RWPE2 (cell line): ENCODE measurements around the gene TRAIP.
A peak's percentile ranks its signal among the peaks of the same experiment; 100 is the strongest.

Experiments used
- ATAC-seq: fragments of 200-7000 bp; cut with Tn5 transposase; 3 replicates; pipeline ENCODE4 v1.9.1; 2021; ENCODE audit warnings: low read depth
- DNase-seq: peaks from one replicate; pipeline ENCODE4 v3.0.0-alpha.2; 2020; ENCODE audit warnings: low spot score
- H3K27ac ChIP-seq: fragments of 450-650 bp; 2 replicates; pipeline ENCODE4 v1.5.1; 2017; ENCODE audit warnings: mild to moderate bottlenecking; ENCODE audit not compliant: poor library complexity, severe bottlenecking
- H3K27me3 ChIP-seq: fragments of 250-450 bp; sonication (Bioruptor Pico); 2 replicates; pipeline ENCODE4 v1.5.1; 2021; ENCODE audit warnings: mild to moderate bottlenecking, moderate library complexity; ENCODE audit not compliant: insufficient read depth, poor library complexity, severe bottlenecking
- H3K36me3 ChIP-seq: fragments of 250-450 bp; sonication (Bioruptor Pico); 2 replicates; pipeline ENCODE4 v1.5.1; 2020; ENCODE audit warnings: low read depth, mild to moderate bottlenecking, moderate library complexity
- H3K4me1 ChIP-seq: fragments of 250-450 bp; sonication (Bioruptor Pico); 2 replicates; pipeline ENCODE4 v1.5.1; 2021; ENCODE audit warnings: mild to moderate bottlenecking, moderate library complexity; ENCODE audit not compliant: insufficient read depth, poor library complexity, severe bottlenecking
- H3K4me3 ChIP-seq: fragments of 250-450 bp; sonication (Bioruptor Pico); 2 replicates; pipeline ENCODE4 v1.5.1; 2021; ENCODE audit warnings: mild to moderate bottlenecking, moderate library complexity; ENCODE audit not compliant: severe bottlenecking
- H3K9me3 ChIP-seq: fragments of 250-450 bp; sonication (Bioruptor Pico); 2 replicates; pipeline ENCODE4 v1.5.1; 2021; ENCODE audit warnings: mild to moderate bottlenecking, moderate library complexity; ENCODE audit not compliant: severe bottlenecking
- CTCF ChIP-seq: fragments of 450-650 bp; IDR thresholded peaks from one replicate; pipeline ENCODE4 v1.5.1; 2017; ENCODE audit warnings: mild to moderate bottlenecking, moderate library complexity; ENCODE audit not compliant: poor library complexity, severe bottlenecking

The TRAIP gene

GRCh38 chr3:49876567-49876966 lies 20.2 kb upstream of the TRAIP start:
- no peaks in the 10 kb centered on the region for H3K27me3 ChIP-seq
- no peaks in the 10 kb centered on the region for H3K9me3 ChIP-seq
- no peak overlapping the region for H3K27ac ChIP-seq
- H3K4me3 ChIP-seq, result no peak overlapping the region
- DNase-seq, result no peak
- TF ChIP-seq CTCF, result no peak
- no peaks in the 10 kb centered on the region for H3K4me1 ChIP-seq
- ATAC-seq, result no peak
- H3K36me3 ChIP-seq, result no peaks in the 10 kb centered on the region

- no peak for ATAC-seq
These were observed 17.3 kb upstream of the TRAIP start for GRCh38 chr3:49873623-49874022.

GRCh38 chr3:49872801-49873281 lies 16.5 kb upstream of the TRAIP start:
- H3K9me3 ChIP-seq, result no peaks in the 10 kb centered on the region
- no peak for ATAC-seq
- no peaks in the 10 kb centered on the region for H3K36me3 ChIP-seq
- peaks cover 27% of the 10 kb centered on the region for H3K27me3 ChIP-seq
- TF ChIP-seq CTCF, result no peak
- H3K4me1 ChIP-seq, result no peaks in the 10 kb centered on the region
- no peak for DNase-seq
- H3K4me3 ChIP-seq, result no peak overlapping the region
- H3K27ac ChIP-seq, result no peak overlapping the region

More at GRCh38 chr3:49873623-49874022, 17.3 kb upstream of the TRAIP start:
- Histone ChIP-seq H3K27ac (no peak overlapping the region), H3K9me3 (no peaks in the 10 kb centered on the region), H3K36me3 (no peaks in the 10 kb centered on the region), H3K4me1 (no peaks in the 10 kb centered on the region), H3K27me3 (peaks cover 20% of the 10 kb centered on the region), H3K4me3 (no peak overlapping the region)
- TF ChIP-seq CTCF, result no peak
- no peak for DNase-seq

DNA sequence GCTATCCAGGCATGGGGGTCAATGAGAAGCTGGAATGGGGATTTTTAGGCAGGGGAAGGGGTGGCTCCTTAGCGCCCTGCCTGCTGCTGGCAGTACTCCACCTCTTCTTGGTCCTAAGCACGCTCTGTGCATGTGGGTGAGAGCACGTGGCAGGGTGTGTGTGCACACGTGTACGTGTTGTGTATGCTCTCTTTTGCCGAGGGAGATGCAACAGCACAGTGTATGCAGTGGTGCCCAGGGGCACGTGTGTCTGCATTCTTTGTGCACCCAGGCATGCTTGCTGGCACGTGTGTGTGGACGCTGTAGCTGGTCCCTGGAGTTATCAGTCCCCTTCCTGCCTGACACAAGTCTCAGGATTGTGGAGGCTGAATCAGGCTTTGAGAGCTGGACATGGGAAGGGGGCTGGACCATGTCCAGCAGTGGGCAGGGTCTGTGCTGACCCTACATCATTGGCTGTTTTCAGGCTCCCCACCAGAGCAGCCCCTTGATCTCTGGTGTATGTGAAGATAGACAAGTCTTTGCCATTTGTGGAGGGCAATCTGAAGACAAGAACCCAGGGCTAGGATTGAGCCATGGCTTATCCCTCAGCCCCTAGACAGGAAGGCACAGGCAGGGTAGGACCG lies 15.3 kb upstream of the TRAIP start:
- no peak for ATAC-seq
- Histone ChIP-seq H3K36me3 (no peaks in the 10 kb centered on the region), H3K4me1 (no peaks in the 10 kb centered on the region), H3K4me3 (no peak overlapping the region), H3K27ac (no peak overlapping the region), H3K9me3 (no peaks in the 10 kb centered on the region), H3K27me3 (peaks cover 30% of the 10 kb centered on the region)
- TF ChIP-seq CTCF, result no peak
- DNase-seq, result no peak

DNA sequence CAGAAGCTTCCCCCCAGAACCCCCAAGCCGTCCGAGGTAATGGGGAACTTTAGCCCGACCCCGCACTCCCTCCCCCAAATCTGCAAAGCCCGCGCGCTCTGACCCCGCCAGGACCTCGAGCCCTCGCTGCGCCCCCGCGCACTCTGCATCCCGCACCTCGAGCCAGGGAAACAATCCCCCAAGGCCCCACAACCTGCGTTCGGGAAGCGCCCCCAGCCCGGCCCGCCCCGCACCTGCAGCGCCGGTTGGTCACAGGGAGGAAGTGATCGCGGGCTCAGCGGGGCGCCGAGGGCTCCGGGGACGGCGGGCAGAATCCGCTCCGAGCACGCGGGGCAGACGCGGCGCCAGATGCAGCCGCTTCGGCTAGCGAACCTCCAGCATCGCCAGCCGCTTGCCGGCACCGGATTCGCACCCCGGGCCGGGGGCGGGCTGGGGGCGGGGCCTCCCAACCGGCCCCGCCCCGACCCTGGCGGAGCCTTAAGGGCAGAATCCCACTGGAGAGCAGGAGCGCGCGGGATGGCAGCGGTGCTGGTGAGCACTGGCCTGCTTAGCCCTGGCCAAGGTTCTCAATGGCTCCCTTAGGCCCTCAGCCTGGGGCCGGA lies 13.3 kb upstream of the TRAIP start, which contains the start of gene CAMKV:
Gene CAMKV, minus strand, starts transcription at position 382 of the 602 bp plus-strand sequence. CDS start 7,518 bp downstream, outside the sequence.
- no peaks in the 10 kb centered on the region for H3K9me3 ChIP-seq
- ATAC-seq (peak; percentile 40), DNase-seq (no peak)
- peaks cover 34% of the 10 kb centered on the region for H3K27me3 ChIP-seq
- no peak for TF ChIP-seq CTCF
- peak within 1 kb of the TSS; percentile 10 for H3K4me3 ChIP-seq
- no peaks in the 10 kb centered on the region for H3K36me3 ChIP-seq
- no peak within 1 kb of the TSS for H3K27ac ChIP-seq
- no peaks in the 10 kb centered on the region for H3K4me1 ChIP-seq
